WTC11 (cell line): ENCODE data around the gene CNKSR3. TPM values are rescaled to one million over a fixed set of nuclear protein-coding genes. Genes with fewer than 3 reads are reported as not detected.
"Not testable (repeated sequence)": the region's sequence is repeated elsewhere in the genome, so short reads cannot be mapped to it uniquely, and the experiment has no call there.

Source experiments
- ATAC-seq: fragments of 200-7000 bp; cut with Tn5 transposase; 2 replicates; pipeline ENCODE4 v1.10.0; 2021; ENCODE audit warnings: mild to moderate bottlenecking, moderate library complexity
- CTCF ChIA-PET: fragments of 300-600 bp; sonication (Branson Sonifier 250); formaldehyde crosslinking; loops from one replicate; lab custom pipeline; 2021; ENCODE audit warnings: antibody characterized with exemption; lab: Charles Lee
- POLR2A ChIA-PET: fragments of 350-600 bp; sonication (Branson Sonifier 250); formaldehyde crosslinking; loops from one replicate; lab custom pipeline; 2021; ENCODE audit warnings: antibody characterized with exemption; lab: Charles Lee
- DNase-seq: peaks from one replicate; pipeline ENCODE4 v3.0.0; 2021; ENCODE audit warnings: low spot score
- H3K27ac Mint-ChIP-seq: 2 replicates; pipeline ENCODE4 v1.8.0; 2021; ENCODE audit warnings: mixed read lengths
- H3K27me3 Mint-ChIP-seq: 2 replicates; pipeline ENCODE4 v1.8.0; 2021; ENCODE audit warnings: low read depth, mild to moderate bottlenecking, moderate library complexity, mixed read lengths
- H3K36me3 Mint-ChIP-seq: 2 replicates; pipeline ENCODE4 v1.8.0; 2021; ENCODE audit warnings: mixed read lengths
- H3K4me1 Mint-ChIP-seq: 2 replicates; pipeline ENCODE4 v1.8.0; 2022; ENCODE audit warnings: mixed read lengths
- H3K4me3 Mint-ChIP-seq: 2 replicates; pipeline ENCODE4 v1.8.0; 2021; ENCODE audit warnings: mild to moderate bottlenecking, moderate library complexity, mixed read lengths
- H3K9me3 Mint-ChIP-seq: 2 replicates; pipeline ENCODE4 v1.8.0; 2021; ENCODE audit warnings: mixed read lengths
- AFF4 ChIP-seq: sonication (generic); formaldehyde crosslinking; IDR thresholded peaks from 2 replicates; pipeline ENCODE4 v1.8.1; 2023; ENCODE audit warnings: mild to moderate bottlenecking, missing genetic modification reagents, borderline replicate concordance
- AR ChIP-seq: fragments of 250-450 bp; sonication (Bioruptor Pico); IDR thresholded peaks from 2 replicates; pipeline ENCODE4 v1.9.0; 2021; ENCODE audit warnings: mild to moderate bottlenecking
- ATF2 ChIP-seq: sonication (generic); formaldehyde crosslinking; IDR thresholded peaks from 2 replicates; pipeline ENCODE4 v1.8.1; 2022; ENCODE audit warnings: low read depth, missing genetic modification reagents, borderline replicate concordance
- ATF6 ChIP-seq: sonication (generic); formaldehyde crosslinking; IDR thresholded peaks from 2 replicates; pipeline ENCODE4 v1.8.1; 2023; ENCODE audit warnings: mild to moderate bottlenecking, missing genetic modification reagents
- CREB1 ChIP-seq: sonication (generic); formaldehyde crosslinking; IDR thresholded peaks from 2 replicates; pipeline ENCODE4 v1.8.0; 2023; ENCODE audit warnings: mild to moderate bottlenecking, missing genetic modification reagents
- GRHL2 ChIP-seq: fragments of 250-450 bp; sonication (Bioruptor Pico); IDR thresholded peaks from 2 replicates; pipeline ENCODE4 v1.8.0; 2022; ENCODE audit warnings: mild to moderate bottlenecking, moderate library complexity; ENCODE audit not compliant: insufficient replicate concordance, severe bottlenecking
- HMGXB4 ChIP-seq: sonication (generic); formaldehyde crosslinking; IDR thresholded peaks from 2 replicates; pipeline ENCODE4 v1.8.1; 2023; ENCODE audit warnings: mild to moderate bottlenecking, moderate library complexity, missing genetic modification reagents
- MYBL2 ChIP-seq: sonication (generic); formaldehyde crosslinking; IDR thresholded peaks from 2 replicates; pipeline ENCODE4 v1.8.1; 2023; ENCODE audit warnings: mild to moderate bottlenecking, moderate library complexity, missing genetic modification reagents
- ZNF121 ChIP-seq: sonication (generic); formaldehyde crosslinking; IDR thresholded peaks from 2 replicates; pipeline ENCODE4 v1.8.0; 2023; ENCODE audit warnings: missing genetic modification reagents
- ZNF416 ChIP-seq: fragments of 250-450 bp; sonication (Bioruptor Pico); IDR thresholded peaks from 2 replicates; pipeline ENCODE4 v1.9.0; 2021; ENCODE audit warnings: mild to moderate bottlenecking, inconsistent platforms
- total RNA-seq: library from RNA; stranded (reverse); gene quantifications from 3 replicates; pipeline ENCODE4 v1.2.3, GENCODE V29; 2021
- TF ChIP-seq, protein P1 (sequence below): sonication (generic); formaldehyde crosslinking; IDR thresholded peaks from 2 replicates; pipeline ENCODE4 v1.8.1; 2022; ENCODE audit warnings: mild to moderate bottlenecking, missing genetic modification reagents, moderate library complexity, borderline replicate concordance

CNKSR3 gene
- total RNA-seq, 1 experiment from 2014 or later = 5.7 TPM

DNA sequence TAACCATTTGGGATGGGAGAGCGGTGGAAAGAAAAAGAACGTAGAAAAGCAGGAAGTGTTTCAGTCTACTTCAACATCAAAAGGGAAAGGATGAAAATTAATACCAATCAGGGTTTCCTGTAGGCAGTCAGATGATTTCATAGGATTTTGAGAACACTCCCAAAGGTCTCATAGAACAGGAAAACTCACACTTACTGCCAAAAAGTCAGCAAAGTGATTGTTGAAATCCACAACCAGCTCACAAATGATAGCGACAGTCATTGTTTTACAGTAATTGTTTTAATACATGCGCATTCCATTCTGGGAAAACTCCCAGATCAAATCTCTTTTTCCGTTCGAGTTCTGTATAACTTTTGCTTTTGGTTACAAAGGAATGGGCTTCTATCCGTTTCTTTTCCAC lies 5.3 kb upstream of the CNKSR3 start:
- H3K4me3 Mint-ChIP-seq = no peak overlapping the region
- CTCF ChIA-PET = interaction anchor here (0.9 to 1.1 kb wide), 2 partner anchors 16 to 36 kb away, joined by 4 to 11 read pairs; no protein-coding TSS in a partner anchor
- TF ChIP-seq MYBL2 (no peak), ATF6 (CRISPR knock-in tag) (no peak), ATF2 (CRISPR knock-in tag) (no peak), CREB1 (CRISPR knock-in tag) (no peak), GRHL2 (CRISPR knock-in tag) (no peak), HMGXB4 (no peak), AR (no peak), ZNF416 (CRISPR knock-in tag) (no peak), ZNF121 (CRISPR knock-in tag) (no peak), AFF4 (no peak)
- TF ChIP-seq, protein P1, sequence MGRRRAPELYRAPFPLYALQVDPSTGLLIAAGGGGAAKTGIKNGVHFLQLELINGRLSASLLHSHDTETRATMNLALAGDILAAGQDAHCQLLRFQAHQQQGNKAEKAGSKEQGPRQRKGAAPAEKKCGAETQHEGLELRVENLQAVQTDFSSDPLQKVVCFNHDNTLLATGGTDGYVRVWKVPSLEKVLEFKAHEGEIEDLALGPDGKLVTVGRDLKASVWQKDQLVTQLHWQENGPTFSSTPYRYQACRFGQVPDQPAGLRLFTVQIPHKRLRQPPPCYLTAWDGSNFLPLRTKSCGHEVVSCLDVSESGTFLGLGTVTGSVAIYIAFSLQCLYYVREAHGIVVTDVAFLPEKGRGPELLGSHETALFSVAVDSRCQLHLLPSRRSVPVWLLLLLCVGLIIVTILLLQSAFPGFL = no peak
- POLR2A ChIA-PET = no interaction called here
- H3K4me1 Mint-ChIP-seq = peaks cover 45% of the 10 kb centered on the region
- ATAC-seq = no peak
- DNase-seq = no peak
- no peak overlapping the region for H3K27ac Mint-ChIP-seq
- H3K27me3 Mint-ChIP-seq = peaks cover 33% of the 10 kb centered on the region
- no peaks in the 10 kb centered on the region for H3K36me3 Mint-ChIP-seq
- H3K9me3 Mint-ChIP-seq = no peaks in the 10 kb centered on the region

DNA sequence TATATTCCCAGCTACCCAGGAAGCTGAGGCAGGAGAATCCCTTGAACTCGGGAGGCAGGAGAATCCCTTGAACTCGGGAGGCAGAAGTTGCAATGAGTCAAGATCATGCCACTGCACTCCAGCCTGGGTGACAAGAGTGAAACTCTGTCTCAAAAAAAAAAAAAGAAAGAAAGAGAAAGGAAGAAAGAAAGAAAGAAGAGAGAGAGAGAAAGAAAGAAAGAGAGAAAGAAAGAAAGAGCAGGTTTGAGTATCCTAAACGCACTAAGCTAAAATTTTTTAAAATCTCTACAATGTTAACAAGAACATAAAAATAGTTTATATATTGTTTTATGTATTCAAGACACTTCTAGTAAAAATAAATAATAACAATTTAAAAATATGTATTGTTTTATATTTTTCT lies 4.6 kb upstream of the CNKSR3 start:
- peaks cover 33% of the 10 kb centered on the region for H3K27me3 Mint-ChIP-seq
- H3K36me3 Mint-ChIP-seq, POLR2A ChIA-PET, ATAC-seq, H3K27ac Mint-ChIP-seq, H3K4me3 Mint-ChIP-seq, DNase-seq, H3K9me3 Mint-ChIP-seq: not testable (repeated sequence)
- peaks cover 47% of the 10 kb centered on the region for H3K4me1 Mint-ChIP-seq
- CTCF ChIA-PET = interaction anchor here (0.9 to 1.1 kb wide), 2 partner anchors 15 to 37 kb away, joined by 4 to 11 read pairs; no protein-coding TSS in a partner anchor
